SK-N-SH treated with all-trans-retinoic acid at 6 μM for 48 hours (cell line): ENCODE data around the gene SYT8.

Experiments used
- ATAC-seq: fragments of 200-7000 bp; cut with Tn5 transposase; 3 replicates; pipeline ENCODE4 v1.9.1; 2020; ENCODE audit warnings: mild to moderate bottlenecking, moderate library complexity
- ARNTL ChIP-seq: fragments of 450-650 bp; formaldehyde crosslinking; IDR thresholded peaks from 2 replicates; pipeline ENCODE4 v1.5.0; 2020; ENCODE audit warnings: low read depth, mild to moderate bottlenecking, moderate library complexity, borderline replicate concordance
- BACH2 ChIP-seq: fragments of 250-450 bp; sonication (Bioruptor Pico); IDR thresholded peaks from 2 replicates; pipeline ENCODE4 v1.9.0; 2021; ENCODE audit warnings: mild to moderate bottlenecking, borderline replicate concordance
- CSDC2 ChIP-seq: fragments of 250-450 bp; sonication (Bioruptor Pico); IDR thresholded peaks from 2 replicates; pipeline ENCODE4 v1.5.0; 2020; ENCODE audit warnings: mild to moderate bottlenecking, moderate library complexity
- CSRNP3 ChIP-seq: fragments of 250-450 bp; sonication (Bioruptor Pico); IDR thresholded peaks from 2 replicates; pipeline ENCODE4 v1.5.1; 2021; ENCODE audit warnings: mild to moderate bottlenecking, moderate library complexity
- ESRRG ChIP-seq: fragments of 250-450 bp; sonication (Bioruptor Pico); IDR thresholded peaks from 2 replicates; pipeline ENCODE4 v1.6.1; 2021; ENCODE audit warnings: mild to moderate bottlenecking
- GLIS3 ChIP-seq: fragments of 250-450 bp; sonication (Bioruptor Pico); IDR thresholded peaks from 2 replicates; pipeline ENCODE4 v1.5.0; 2020; ENCODE audit warnings: mild to moderate bottlenecking, moderate library complexity
- ISL1 ChIP-seq: fragments of 250-450 bp; sonication (Bioruptor Pico); IDR thresholded peaks from 2 replicates; pipeline ENCODE4 v2.1.2; 2022; ENCODE audit warnings: mild to moderate bottlenecking, moderate library complexity
- OSR1 ChIP-seq: fragments of 250-450 bp; sonication (Bioruptor Pico); IDR thresholded peaks from 2 replicates; pipeline ENCODE4 v1.8.0; 2022; ENCODE audit warnings: moderate library complexity, mild to moderate bottlenecking, inconsistent platforms
- PATZ1 ChIP-seq: fragments of 250-450 bp; sonication (Bioruptor Pico); IDR thresholded peaks from 2 replicates; pipeline ENCODE4 v1.8.0; 2020; ENCODE audit warnings: mild to moderate bottlenecking, moderate library complexity, borderline replicate concordance
- PPARA ChIP-seq: fragments of 250-450 bp; sonication (Bioruptor Pico); IDR thresholded peaks from 2 replicates; pipeline ENCODE4 v1.5.0; 2020; ENCODE audit warnings: mild to moderate bottlenecking, borderline replicate concordance
- RARB ChIP-seq: fragments of 250-450 bp; sonication (Bioruptor Pico); IDR thresholded peaks from 2 replicates; pipeline ENCODE4 v1.8.0; 2021; ENCODE audit warnings: mild to moderate bottlenecking, moderate library complexity
- TCF4 ChIP-seq: fragments of 250-450 bp; sonication (Bioruptor Pico); IDR thresholded peaks from 2 replicates; pipeline ENCODE4 v1.8.0; 2021; ENCODE audit warnings: mild to moderate bottlenecking, moderate library complexity, borderline replicate concordance
- TOX ChIP-seq: fragments of 250-450 bp; sonication (Bioruptor Pico); IDR thresholded peaks from 2 replicates; pipeline ENCODE4 v1.8.0; 2021; ENCODE audit warnings: mild to moderate bottlenecking, moderate library complexity, borderline replicate concordance
- TSHZ2 ChIP-seq: fragments of 250-450 bp; sonication (Bioruptor Pico); IDR thresholded peaks from 2 replicates; pipeline ENCODE4 v1.5.0; 2020; ENCODE audit warnings: mild to moderate bottlenecking, moderate library complexity
- ZC3H10 ChIP-seq: fragments of 250-450 bp; sonication (Bioruptor Pico); IDR thresholded peaks from 2 replicates; pipeline ENCODE4 v1.5.1; 2021; ENCODE audit warnings: mild to moderate bottlenecking, moderate library complexity
- ZFP3 ChIP-seq: fragments of 250-450 bp; sonication (Bioruptor Pico); IDR thresholded peaks from 2 replicates; pipeline ENCODE4 v1.5.0; 2020; ENCODE audit warnings: mild to moderate bottlenecking, moderate library complexity
- ZFP30 ChIP-seq: fragments of 450-650 bp; formaldehyde crosslinking; IDR thresholded peaks from 2 replicates; pipeline ENCODE4 v1.5.0; 2022; ENCODE audit warnings: mild to moderate bottlenecking, moderate library complexity
- ZNF565 ChIP-seq: fragments of 450-650 bp; formaldehyde crosslinking; conservative IDR thresholded peaks from 2 replicates; pipeline ENCODE4 v1.5.0; 2020; ENCODE audit warnings: low read depth, mild to moderate bottlenecking, moderate library complexity
- ZNF70 ChIP-seq: fragments of 450-650 bp; formaldehyde crosslinking; IDR thresholded peaks from 2 replicates; pipeline ENCODE4 v1.5.0; 2020; ENCODE audit warnings: mild to moderate bottlenecking, moderate library complexity
- ZNF8 ChIP-seq: fragments of 450-650 bp; formaldehyde crosslinking; IDR thresholded peaks from 2 replicates; pipeline ENCODE4 v1.5.0; 2020; ENCODE audit warnings: mild to moderate bottlenecking, moderate library complexity
- TF ChIP-seq, protein P1 (sequence below): fragments of 250-450 bp; sonication (Bioruptor Pico); IDR thresholded peaks from 2 replicates; pipeline ENCODE4 v1.8.0; 2021; ENCODE audit warnings: low read depth, mild to moderate bottlenecking, moderate library complexity, borderline replicate concordance
- TF ChIP-seq, protein P2 (sequence below): fragments of 250-450 bp; sonication (Bioruptor Pico); IDR thresholded peaks from 2 replicates; pipeline ENCODE4 v1.5.1; 2020; ENCODE audit warnings: low read depth, mild to moderate bottlenecking, moderate library complexity

SYT8 gene

GRCh38 chr11:1819074-1819473, 15.7 kb upstream of the SYT8 start:
- TF ChIP-seq ARNTL (CRISPR knock-in tag) (no peak), ISL1 (no peak), RARB (CRISPR knock-in tag) (no peak), ZNF8 (CRISPR knock-in tag) (no peak), TOX (CRISPR knock-in tag) (no peak), ZFP3 (CRISPR knock-in tag) (no peak), CSDC2 (CRISPR knock-in tag) (no peak), PATZ1 (CRISPR knock-in tag) (no peak), TSHZ2 (CRISPR knock-in tag) (no peak), PPARA (no peak), BACH2 (no peak), ZC3H10 (CRISPR knock-in tag) (no peak), ZFP30 (CRISPR knock-in tag) (no peak), OSR1 (CRISPR knock-in tag) (no peak), CSRNP3 (CRISPR knock-in tag) (no peak), GLIS3 (CRISPR knock-in tag) (no peak), ZNF565 (CRISPR knock-in tag) (no peak), ZNF70 (CRISPR knock-in tag) (no peak)
- TF ChIP-seq, protein P1, sequence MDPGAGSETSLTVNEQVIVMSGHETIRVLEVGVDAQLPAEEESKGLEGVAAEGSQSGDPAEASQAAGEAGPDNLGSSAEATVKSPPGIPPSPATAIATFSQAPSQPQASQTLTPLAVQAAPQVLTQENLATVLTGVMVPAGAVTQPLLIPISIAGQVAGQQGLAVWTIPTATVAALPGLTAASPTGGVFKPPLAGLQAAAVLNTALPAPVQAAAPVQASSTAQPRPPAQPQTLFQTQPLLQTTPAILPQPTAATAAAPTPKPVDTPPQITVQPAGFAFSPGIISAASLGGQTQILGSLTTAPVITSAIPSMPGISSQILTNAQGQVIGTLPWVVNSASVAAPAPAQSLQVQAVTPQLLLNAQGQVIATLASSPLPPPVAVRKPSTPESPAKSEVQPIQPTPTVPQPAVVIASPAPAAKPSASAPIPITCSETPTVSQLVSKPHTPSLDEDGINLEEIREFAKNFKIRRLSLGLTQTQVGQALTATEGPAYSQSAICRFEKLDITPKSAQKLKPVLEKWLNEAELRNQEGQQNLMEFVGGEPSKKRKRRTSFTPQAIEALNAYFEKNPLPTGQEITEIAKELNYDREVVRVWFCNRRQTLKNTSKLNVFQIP (CRISPR knock-in tag): no peak
- no peak for ATAC-seq

GRCh38 chr11:1820463-1821325, 14.1 kb upstream of the SYT8 start:
- ATAC-seq: no peak
- TF ChIP-seq ZNF8 (CRISPR knock-in tag) (no peak), PATZ1 (CRISPR knock-in tag) (no peak), TOX (CRISPR knock-in tag) (no peak), TSHZ2 (CRISPR knock-in tag) (no peak), RARB (CRISPR knock-in tag) (no peak), TCF4 (CRISPR knock-in tag) (no peak), ESRRG (CRISPR knock-in tag) (no peak), ZNF565 (CRISPR knock-in tag) (no peak), ISL1 (no peak), PPARA (no peak), ZNF70 (CRISPR knock-in tag) (no peak), ZC3H10 (CRISPR knock-in tag) (no peak)
- TF ChIP-seq, protein P2, sequence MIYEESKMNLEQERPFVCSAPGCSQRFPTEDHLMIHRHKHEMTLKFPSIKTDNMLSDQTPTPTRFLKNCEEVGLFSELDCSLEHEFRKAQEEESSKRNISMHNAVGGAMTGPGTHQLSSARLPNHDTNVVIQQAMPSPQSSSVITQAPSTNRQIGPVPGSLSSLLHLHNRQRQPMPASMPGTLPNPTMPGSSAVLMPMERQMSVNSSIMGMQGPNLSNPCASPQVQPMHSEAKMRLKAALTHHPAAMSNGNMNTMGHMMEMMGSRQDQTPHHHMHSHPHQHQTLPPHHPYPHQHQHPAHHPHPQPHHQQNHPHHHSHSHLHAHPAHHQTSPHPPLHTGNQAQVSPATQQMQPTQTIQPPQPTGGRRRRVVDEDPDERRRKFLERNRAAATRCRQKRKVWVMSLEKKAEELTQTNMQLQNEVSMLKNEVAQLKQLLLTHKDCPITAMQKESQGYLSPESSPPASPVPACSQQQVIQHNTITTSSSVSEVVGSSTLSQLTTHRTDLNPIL (CRISPR knock-in tag): no peak
- TF ChIP-seq, protein P1 (CRISPR knock-in tag): no peak
